ENCODE data around the gene TRIM17.

Gene TRIM17

DNA sequence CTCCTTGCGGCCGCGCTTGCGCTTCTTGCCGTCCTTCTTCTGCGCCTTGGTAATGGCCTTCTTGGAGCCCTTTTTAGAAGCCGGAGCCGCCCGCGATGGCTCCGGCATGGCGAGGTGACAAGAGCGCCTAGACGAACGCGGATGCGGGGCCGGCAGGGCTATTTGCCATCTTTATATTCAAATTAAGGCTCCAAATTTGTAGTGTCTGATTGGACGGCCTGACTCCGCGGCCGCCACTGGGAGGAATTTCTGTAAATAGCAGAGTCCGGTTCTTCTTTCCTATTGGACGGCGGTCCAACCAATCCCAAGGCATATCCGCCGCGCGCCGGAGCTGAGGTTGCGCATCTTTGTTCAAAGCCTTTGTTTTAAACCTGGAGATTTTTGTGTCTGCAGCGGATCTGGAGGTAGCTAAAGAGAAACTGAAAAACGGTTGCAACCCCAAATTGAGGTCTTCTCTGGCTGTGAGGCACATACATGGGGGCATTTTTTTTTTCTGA is 47.9 kb upstream of the TRIM17 start:
- Histone ChIP-seq H3K36me3 (ENCODE audit: control insufficient read depth in 2 of 2, insufficient read depth in 1 of 2, low read length in 2 of 2) (no peaks in the 10 kb centered on the region), H3K4me3 (ENCODE audit: low read depth, low read length) (peak overlapping the region; percentile 30), H3K9me3 (ENCODE audit: control insufficient read depth, insufficient read depth, low read depth, low read length) (no peaks in the 10 kb centered on the region), H3K4me1 (ENCODE audit: control insufficient read depth, insufficient read depth, low read length) (peaks cover 5% of the 10 kb centered on the region; the same call in 1 of the 2 replicates), H3K27ac (ENCODE audit: extremely low read depth, low read depth, low read length) (no peak overlapping the region)
- ChIA-PET CTCF (interaction anchor here (0.6 to 1.1 kb wide), 7 partner anchors 8 to 299 kb away, joined by 3 to 4 read pairs (median 3); partner anchors contain the start of gene IBA57), POLR2A (interaction anchor here (2.4 kb wide), 1 partner anchor 58 kb away, joined by 10 read pairs; the partner anchor contains the start of gene TRIM11)
- TF ChIP-seq ZBTB21 (tag by site-specific recombination; IDR thresholded peaks at IDR 0.05) = no peak
- TF ChIP-seq GLIS1 (tag by site-specific recombination; IDR thresholded peaks at IDR 0.05) = no peak
- no peak for TF ChIP-seq ZNF600 (tag by site-specific recombination; IDR thresholded peaks at IDR 0.05)
- TF ChIP-seq, protein P1, sequence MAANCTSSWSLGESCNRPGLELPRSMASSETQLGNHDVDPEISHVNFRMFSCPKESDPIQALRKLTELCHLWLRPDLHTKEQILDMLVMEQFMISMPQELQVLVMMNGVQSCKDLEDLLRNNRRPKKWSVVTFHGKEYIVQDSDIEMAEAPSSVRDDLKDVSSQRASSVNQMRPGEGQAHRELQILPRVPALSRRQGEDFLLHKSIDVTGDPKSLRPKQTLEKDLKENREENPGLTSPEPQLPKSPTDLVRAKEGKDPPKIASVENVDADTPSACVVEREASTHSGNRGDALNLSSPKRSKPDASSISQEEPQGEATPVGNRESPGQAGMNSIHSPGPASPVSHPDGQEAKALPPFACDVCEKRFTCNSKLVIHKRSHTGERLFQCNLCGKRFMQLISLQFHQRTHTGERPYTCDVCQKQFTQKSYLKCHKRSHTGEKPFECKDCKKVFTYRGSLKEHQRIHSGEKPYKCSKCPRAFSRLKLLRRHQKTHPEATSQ (tag by site-specific recombination; IDR thresholded peaks at IDR 0.05) = no peak
- no peak for TF ChIP-seq KLF9 (tag by site-specific recombination; IDR thresholded peaks at IDR 0.05; ENCODE audit: low read depth)
- TF ChIP-seq, protein P2, sequence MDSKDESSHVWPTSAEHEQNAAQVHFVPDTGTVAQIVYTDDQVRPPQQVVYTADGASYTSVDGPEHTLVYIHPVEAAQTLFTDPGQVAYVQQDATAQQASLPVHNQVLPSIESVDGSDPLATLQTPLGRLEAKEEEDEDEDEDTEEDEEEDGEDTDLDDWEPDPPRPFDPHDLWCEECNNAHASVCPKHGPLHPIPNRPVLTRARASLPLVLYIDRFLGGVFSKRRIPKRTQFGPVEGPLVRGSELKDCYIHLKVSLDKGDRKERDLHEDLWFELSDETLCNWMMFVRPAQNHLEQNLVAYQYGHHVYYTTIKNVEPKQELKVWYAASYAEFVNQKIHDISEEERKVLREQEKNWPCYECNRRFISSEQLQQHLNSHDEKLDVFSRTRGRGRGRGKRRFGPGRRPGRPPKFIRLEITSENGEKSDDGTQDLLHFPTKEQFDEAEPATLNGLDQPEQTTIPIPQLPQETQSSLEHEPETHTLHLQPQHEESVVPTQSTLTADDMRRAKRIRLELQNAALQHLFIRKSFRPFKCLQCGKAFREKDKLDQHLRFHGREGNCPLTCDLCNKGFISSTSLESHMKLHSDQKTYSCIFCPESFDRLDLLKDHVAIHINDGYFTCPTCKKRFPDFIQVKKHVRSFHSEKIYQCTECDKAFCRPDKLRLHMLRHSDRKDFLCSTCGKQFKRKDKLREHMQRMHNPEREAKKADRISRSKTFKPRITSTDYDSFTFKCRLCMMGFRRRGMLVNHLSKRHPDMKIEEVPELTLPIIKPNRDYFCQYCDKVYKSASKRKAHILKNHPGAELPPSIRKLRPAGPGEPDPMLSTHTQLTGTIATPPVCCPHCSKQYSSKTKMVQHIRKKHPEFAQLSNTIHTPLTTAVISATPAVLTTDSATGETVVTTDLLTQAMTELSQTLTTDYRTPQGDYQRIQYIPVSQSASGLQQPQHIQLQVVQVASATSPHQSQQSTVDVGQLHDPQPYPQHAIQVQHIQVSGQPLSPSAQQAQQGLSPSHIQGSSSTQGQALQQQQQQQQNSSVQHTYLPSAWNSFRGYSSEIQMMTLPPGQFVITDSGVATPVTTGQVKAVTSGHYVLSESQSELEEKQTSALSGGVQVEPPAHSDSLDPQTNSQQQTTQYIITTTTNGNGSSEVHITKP (tag by site-specific recombination; IDR thresholded peaks at IDR 0.05) = no peak
- TF ChIP-seq, protein P3, sequence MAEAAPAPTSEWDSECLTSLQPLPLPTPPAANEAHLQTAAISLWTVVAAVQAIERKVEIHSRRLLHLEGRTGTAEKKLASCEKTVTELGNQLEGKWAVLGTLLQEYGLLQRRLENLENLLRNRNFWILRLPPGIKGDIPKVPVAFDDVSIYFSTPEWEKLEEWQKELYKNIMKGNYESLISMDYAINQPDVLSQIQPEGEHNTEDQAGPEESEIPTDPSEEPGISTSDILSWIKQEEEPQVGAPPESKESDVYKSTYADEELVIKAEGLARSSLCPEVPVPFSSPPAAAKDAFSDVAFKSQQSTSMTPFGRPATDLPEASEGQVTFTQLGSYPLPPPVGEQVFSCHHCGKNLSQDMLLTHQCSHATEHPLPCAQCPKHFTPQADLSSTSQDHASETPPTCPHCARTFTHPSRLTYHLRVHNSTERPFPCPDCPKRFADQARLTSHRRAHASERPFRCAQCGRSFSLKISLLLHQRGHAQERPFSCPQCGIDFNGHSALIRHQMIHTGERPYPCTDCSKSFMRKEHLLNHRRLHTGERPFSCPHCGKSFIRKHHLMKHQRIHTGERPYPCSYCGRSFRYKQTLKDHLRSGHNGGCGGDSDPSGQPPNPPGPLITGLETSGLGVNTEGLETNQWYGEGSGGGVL (tag by site-specific recombination; IDR thresholded peaks at IDR 0.05) = no peak
- TF ChIP-seq, protein P4, sequence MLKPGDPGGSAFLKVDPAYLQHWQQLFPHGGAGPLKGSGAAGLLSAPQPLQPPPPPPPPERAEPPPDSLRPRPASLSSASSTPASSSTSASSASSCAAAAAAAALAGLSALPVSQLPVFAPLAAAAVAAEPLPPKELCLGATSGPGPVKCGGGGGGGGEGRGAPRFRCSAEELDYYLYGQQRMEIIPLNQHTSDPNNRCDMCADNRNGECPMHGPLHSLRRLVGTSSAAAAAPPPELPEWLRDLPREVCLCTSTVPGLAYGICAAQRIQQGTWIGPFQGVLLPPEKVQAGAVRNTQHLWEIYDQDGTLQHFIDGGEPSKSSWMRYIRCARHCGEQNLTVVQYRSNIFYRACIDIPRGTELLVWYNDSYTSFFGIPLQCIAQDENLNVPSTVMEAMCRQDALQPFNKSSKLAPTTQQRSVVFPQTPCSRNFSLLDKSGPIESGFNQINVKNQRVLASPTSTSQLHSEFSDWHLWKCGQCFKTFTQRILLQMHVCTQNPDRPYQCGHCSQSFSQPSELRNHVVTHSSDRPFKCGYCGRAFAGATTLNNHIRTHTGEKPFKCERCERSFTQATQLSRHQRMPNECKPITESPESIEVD (tag by site-specific recombination; IDR thresholded peaks at IDR 0.05) = no peak

DNA sequence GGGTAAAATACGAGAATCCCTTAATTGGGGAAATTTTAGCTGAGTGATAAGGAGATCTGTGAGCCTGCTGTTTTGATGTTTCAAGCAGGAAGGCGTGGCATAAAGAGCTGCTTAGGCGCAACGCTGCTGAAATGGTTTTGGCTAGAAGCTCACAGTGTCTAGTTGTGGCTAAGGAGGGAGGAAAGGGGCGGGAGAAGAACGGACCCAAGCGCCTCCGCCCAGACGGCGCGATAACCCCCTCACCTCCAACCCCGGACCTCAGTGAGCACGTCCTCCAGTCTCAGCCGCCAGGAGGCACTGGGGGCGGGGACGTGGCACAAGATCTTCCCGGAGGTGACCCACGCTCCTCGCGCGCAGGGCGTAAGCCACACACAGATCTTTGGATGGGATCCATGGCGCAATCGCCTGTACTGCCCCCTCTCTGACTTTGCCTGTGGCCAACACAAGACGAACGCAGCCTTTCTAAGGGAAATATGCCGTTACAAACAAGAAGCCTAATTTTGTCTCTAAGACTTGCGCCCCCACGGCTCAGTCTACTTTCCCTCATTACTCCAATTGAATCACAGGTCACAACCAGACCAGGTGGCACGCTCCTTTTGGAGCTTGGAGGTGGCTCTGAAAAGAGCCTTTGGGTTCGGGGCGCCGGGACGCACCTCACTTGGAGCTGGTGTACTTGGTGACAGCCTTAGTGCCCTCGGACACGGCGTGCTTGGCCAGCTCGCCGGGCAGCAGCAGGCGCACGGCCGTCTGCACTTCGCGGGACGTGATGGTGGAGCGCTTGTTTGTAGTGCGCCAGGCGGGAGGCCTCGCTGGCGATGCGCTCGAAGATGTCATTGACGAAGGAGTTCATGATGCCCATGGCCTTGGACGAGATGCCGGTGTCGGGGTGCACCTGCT is 47.1 kb upstream of the TRIM17 start:
- no peaks in the 10 kb centered on the region for H3K9me3 ChIP-seq (ENCODE audit: control insufficient read depth, insufficient read depth, low read depth, low read length)
- peaks cover 5% of the 10 kb centered on the region; the same call in 1 of the 2 replicates for H3K4me1 ChIP-seq (ENCODE audit: control insufficient read depth, insufficient read depth, low read length)
- H3K27ac ChIP-seq (ENCODE audit: extremely low read depth, low read depth, low read length) = no peak overlapping the region
- peak overlapping the region; percentile 30 for H3K4me3 ChIP-seq (ENCODE audit: low read depth, low read length)
- ChIA-PET POLR2A (interaction anchor here (0.5 to 2.4 kb wide), 3 partner anchors 23 to 333 kb away, joined by 3 to 10 read pairs (median 8); partner anchors contain the start of gene TRIM11), CTCF (interaction anchor here (0.6 to 1.3 kb wide), 10 partner anchors 8 to 514 kb away, joined by 3 to 4 read pairs (median 3); partner anchors contain the start of gene IBA57)
- no peaks in the 10 kb centered on the region for H3K36me3 ChIP-seq (ENCODE audit: control insufficient read depth in 2 of 2, insufficient read depth in 1 of 2, low read length in 2 of 2)
- TF ChIP-seq ZNF292 (tag by site-specific recombination; IDR thresholded peaks at IDR 0.05; ENCODE audit: borderline replicate concordance, low read depth) = no peak
- TF ChIP-seq TRIM28 (IDR thresholded peaks at IDR 0.05; ENCODE audit: borderline replicate concordance, low read length) = peak; percentile 61; the same call in 1 of the 2 replicates
- TF ChIP-seq ZNF175 (tag by site-specific recombination; IDR thresholded peaks at IDR 0.05) = no peak
- TF ChIP-seq ZBTB21 (tag by site-specific recombination; IDR thresholded peaks at IDR 0.05) = no peak
- TF ChIP-seq, protein P5, sequence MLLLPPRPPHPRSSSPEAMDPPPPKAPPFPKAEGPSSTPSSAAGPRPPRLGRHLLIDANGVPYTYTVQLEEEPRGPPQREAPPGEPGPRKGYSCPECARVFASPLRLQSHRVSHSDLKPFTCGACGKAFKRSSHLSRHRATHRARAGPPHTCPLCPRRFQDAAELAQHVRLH (tag by site-specific recombination; IDR thresholded peaks at IDR 0.05) = no peak

Measured in HEK293 (cell line).